ENCODE measurements around the gene TXNIP.
A peak's percentile ranks its signal among the peaks of the same experiment; 100 is the strongest.

Gene TXNIP

GRCh38 chr1:145961425-145962156, 34.8 kb downstream of the TXNIP start:
- DNase-seq, result peak; percentile 69

- no peak for DNase-seq
Measured at GRCh38 chr1:145961109-145961424, 35.3 kb downstream of the TXNIP start.

GRCh38 chr1:145960468-145961108, 35.8 kb downstream of the TXNIP start:
- DNase-seq, result peak; percentile 36

- DNase-seq, result no peak
Measured at GRCh38 chr1:145959957-145960467, 36.4 kb downstream of the TXNIP start.

- DNase-seq, result no peak
Measured at GRCh38 chr1:145959333-145959732, 37.0 kb downstream of the TXNIP start.

- no peak for DNase-seq
Measured at GRCh38 chr1:145958734-145959133, 37.6 kb downstream of the TXNIP start.

GRCh38 chr1:145957443-145958319, 38.7 kb downstream of the TXNIP start, which contains the start of gene LIX1L:
TSS of gene LIX1L (minus strand) at chr1:145958017. CDS start at chr1:145957927, 90 bp downstream.
- peak; percentile 97 for DNase-seq

GRCh38 chr1:145956781-145957442, 39.5 kb downstream of the TXNIP start:
- no peak for DNase-seq

GRCh38 chr1:145956361-145956760, 40.0 kb downstream of the TXNIP start:
- DNase-seq, result no peak

- DNase-seq, result no peak
Measured at GRCh38 chr1:145955436-145955835, 40.9 kb downstream of the TXNIP start.

GRCh38 chr1:145953861-145954260, 42.5 kb downstream of the TXNIP start:
- no peak for DNase-seq

GRCh38 chr1:145952903-145953302, 43.5 kb downstream of the TXNIP start:
- no peak for DNase-seq

GRCh38 chr1:145951526-145951925, 44.9 kb downstream of the TXNIP start:
- DNase-seq, result no peak

- no peak for DNase-seq
Measured at GRCh38 chr1:145949219-145949618, 47.2 kb downstream of the TXNIP start.

GRCh38 chr1:145947551-145947950, 48.8 kb downstream of the TXNIP start:
- no peak for DNase-seq

- no peak for DNase-seq
Measured at GRCh38 chr1:145946477-145946986, 49.8 kb downstream of the TXNIP start.

GRCh38 chr1:145944532-145944931, 51.8 kb downstream of the TXNIP start:
- no peak for DNase-seq

GRCh38 chr1:145942871-145943270, 53.5 kb downstream of the TXNIP start:
- no peak for DNase-seq
